ENCODE results near the gene CLDN9.

DNA sequence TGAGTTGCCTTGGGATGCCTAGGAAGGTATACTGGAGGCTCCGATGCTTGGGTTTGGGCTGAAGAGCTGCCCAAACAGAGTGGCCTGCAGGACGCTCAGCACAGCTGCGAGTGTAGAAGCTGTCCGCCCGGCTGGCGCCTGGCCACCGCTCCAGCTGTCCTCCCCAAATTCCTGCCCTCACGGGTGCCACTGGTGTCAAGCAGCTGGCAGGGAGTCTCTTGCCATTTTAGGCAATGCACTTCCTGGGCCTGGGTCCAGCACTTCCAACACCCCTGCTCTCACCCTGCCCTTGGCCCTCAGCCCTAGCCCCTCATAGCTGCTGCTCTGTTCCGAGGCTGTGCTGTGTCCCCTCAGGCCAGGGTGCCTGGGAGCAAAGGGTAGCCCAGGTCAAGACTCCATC lies 27.3 kb upstream of the CLDN9 start:
- TF ChIP-seq EGR1 (IDR thresholded peaks at IDR 0.05; ENCODE audit: low read depth in 2 of 2) = no peak
- no peak for TF ChIP-seq YY1 (IDR thresholded peaks at IDR 0.05)
- TF ChIP-seq, protein P1, sequence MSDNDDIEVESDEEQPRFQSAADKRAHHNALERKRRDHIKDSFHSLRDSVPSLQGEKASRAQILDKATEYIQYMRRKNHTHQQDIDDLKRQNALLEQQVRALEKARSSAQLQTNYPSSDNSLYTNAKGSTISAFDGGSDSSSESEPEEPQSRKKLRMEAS (IDR thresholded peaks at IDR 0.05) = no peak
- TF ChIP-seq, protein P2, sequence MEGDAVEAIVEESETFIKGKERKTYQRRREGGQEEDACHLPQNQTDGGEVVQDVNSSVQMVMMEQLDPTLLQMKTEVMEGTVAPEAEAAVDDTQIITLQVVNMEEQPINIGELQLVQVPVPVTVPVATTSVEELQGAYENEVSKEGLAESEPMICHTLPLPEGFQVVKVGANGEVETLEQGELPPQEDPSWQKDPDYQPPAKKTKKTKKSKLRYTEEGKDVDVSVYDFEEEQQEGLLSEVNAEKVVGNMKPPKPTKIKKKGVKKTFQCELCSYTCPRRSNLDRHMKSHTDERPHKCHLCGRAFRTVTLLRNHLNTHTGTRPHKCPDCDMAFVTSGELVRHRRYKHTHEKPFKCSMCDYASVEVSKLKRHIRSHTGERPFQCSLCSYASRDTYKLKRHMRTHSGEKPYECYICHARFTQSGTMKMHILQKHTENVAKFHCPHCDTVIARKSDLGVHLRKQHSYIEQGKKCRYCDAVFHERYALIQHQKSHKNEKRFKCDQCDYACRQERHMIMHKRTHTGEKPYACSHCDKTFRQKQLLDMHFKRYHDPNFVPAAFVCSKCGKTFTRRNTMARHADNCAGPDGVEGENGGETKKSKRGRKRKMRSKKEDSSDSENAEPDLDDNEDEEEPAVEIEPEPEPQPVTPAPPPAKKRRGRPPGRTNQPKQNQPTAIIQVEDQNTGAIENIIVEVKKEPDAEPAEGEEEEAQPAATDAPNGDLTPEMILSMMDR (IDR thresholded peaks at IDR 0.05; ENCODE audit: low read depth, low read length, missing input control) = no peak
- TF ChIP-seq RXRA (IDR thresholded peaks at IDR 0.05) = no peak
- no peak for TF ChIP-seq JUND (IDR thresholded peaks at IDR 0.05)
- TF ChIP-seq FOXA1 (IDR thresholded peaks at IDR 0.05) = no peak
- TF ChIP-seq, protein P3, sequence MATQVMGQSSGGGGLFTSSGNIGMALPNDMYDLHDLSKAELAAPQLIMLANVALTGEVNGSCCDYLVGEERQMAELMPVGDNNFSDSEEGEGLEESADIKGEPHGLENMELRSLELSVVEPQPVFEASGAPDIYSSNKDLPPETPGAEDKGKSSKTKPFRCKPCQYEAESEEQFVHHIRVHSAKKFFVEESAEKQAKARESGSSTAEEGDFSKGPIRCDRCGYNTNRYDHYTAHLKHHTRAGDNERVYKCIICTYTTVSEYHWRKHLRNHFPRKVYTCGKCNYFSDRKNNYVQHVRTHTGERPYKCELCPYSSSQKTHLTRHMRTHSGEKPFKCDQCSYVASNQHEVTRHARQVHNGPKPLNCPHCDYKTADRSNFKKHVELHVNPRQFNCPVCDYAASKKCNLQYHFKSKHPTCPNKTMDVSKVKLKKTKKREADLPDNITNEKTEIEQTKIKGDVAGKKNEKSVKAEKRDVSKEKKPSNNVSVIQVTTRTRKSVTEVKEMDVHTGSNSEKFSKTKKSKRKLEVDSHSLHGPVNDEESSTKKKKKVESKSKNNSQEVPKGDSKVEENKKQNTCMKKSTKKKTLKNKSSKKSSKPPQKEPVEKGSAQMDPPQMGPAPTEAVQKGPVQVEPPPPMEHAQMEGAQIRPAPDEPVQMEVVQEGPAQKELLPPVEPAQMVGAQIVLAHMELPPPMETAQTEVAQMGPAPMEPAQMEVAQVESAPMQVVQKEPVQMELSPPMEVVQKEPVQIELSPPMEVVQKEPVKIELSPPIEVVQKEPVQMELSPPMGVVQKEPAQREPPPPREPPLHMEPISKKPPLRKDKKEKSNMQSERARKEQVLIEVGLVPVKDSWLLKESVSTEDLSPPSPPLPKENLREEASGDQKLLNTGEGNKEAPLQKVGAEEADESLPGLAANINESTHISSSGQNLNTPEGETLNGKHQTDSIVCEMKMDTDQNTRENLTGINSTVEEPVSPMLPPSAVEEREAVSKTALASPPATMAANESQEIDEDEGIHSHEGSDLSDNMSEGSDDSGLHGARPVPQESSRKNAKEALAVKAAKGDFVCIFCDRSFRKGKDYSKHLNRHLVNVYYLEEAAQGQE (IDR thresholded peaks at IDR 0.05) = no peak
- no peak for TF ChIP-seq SP1 (IDR thresholded peaks at IDR 0.05)
- TF ChIP-seq, protein P4, sequence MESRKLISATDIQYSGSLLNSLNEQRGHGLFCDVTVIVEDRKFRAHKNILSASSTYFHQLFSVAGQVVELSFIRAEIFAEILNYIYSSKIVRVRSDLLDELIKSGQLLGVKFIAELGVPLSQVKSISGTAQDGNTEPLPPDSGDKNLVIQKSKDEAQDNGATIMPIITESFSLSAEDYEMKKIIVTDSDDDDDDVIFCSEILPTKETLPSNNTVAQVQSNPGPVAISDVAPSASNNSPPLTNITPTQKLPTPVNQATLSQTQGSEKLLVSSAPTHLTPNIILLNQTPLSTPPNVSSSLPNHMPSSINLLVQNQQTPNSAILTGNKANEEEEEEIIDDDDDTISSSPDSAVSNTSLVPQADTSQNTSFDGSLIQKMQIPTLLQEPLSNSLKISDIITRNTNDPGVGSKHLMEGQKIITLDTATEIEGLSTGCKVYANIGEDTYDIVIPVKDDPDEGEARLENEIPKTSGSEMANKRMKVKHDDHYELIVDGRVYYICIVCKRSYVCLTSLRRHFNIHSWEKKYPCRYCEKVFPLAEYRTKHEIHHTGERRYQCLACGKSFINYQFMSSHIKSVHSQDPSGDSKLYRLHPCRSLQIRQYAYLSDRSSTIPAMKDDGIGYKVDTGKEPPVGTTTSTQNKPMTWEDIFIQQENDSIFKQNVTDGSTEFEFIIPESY (IDR thresholded peaks at IDR 0.05) = no peak

All from liver (tissue), 3 donors.